GM23248 (cell line): Measurements from ENCODE around the gene LAMTOR2. TPM values are rescaled to one million over a fixed set of nuclear protein-coding genes. Genes with fewer than 3 reads are reported as not detected.

Source experiments
- DNase-seq: peaks from one replicate; pipeline ENCODE4 v3.0.0-alpha.2; 2015
- H2AFZ ChIP-seq: fragments of 200-600 bp; sonication (generic); 2 replicates; pipeline ENCODE4 v1.6.1; 2016; ENCODE audit warnings: antibody characterized with exemption
- H3F3A ChIP-seq: fragments of 200-600 bp; sonication (generic); 2 replicates; pipeline ENCODE4 v1.6.1; 2016; ENCODE audit warnings: mild to moderate bottlenecking, antibody characterized with exemption, mixed run types; ENCODE audit not compliant: insufficient read depth
- H3K27ac ChIP-seq: fragments of 200-600 bp; sonication (generic); 2 replicates; pipeline ENCODE4 v1.5.1; 2016; ENCODE audit warnings: mild to moderate bottlenecking
- H3K27me3 ChIP-seq: fragments of 200-600 bp; sonication (generic); replicated peaks from 2 replicates; pipeline ENCODE4 v1.6.1; 2016; ENCODE audit warnings: mild to moderate bottlenecking; ENCODE audit not compliant: insufficient read depth
- H3K36me3 ChIP-seq: fragments of 200-600 bp; sonication (generic); 2 replicates; pipeline ENCODE4 v1.6.1; 2016; ENCODE audit warnings: low read depth, mild to moderate bottlenecking
- H3K4me1 ChIP-seq: fragments of 200-600 bp; sonication (generic); 2 replicates; pipeline ENCODE4 v1.6.1; 2016; ENCODE audit warnings: mild to moderate bottlenecking; ENCODE audit not compliant: insufficient read depth
- H3K4me2 ChIP-seq: fragments of 200-600 bp; sonication (generic); one replicate; pipeline ENCODE4 v1.6.1; 2016; ENCODE audit warnings: mild to moderate bottlenecking; ENCODE audit not compliant: unreplicated experiment
- H3K4me3 ChIP-seq: fragments of 200-600 bp; sonication (generic); 2 replicates; pipeline ENCODE4 v1.5.1; 2016; ENCODE audit warnings: mild to moderate bottlenecking
- H3K79me2 ChIP-seq: fragments of 200-600 bp; sonication (generic); 2 replicates; pipeline ENCODE4 v1.6.1; 2016; ENCODE audit warnings: mild to moderate bottlenecking; ENCODE audit not compliant: insufficient read depth
- H3K9ac ChIP-seq: fragments of 200-600 bp; sonication (generic); 2 replicates; pipeline ENCODE4 v1.6.1; 2016; ENCODE audit warnings: mild to moderate bottlenecking
- H3K9me2 ChIP-seq: fragments of 200-600 bp; sonication (generic); 2 replicates; pipeline ENCODE4 v1.6.1; 2016; ENCODE audit warnings: mixed run types, mild to moderate bottlenecking, moderate library complexity; ENCODE audit not compliant: insufficient read depth
- H3K9me3 ChIP-seq: fragments of 200-600 bp; sonication (generic); one replicate; pipeline ENCODE4 v1.6.1; 2017; ENCODE audit warnings: low read depth
- H4K20me1 ChIP-seq: fragments of 200-600 bp; sonication (generic); 2 replicates; pipeline ENCODE4 v1.6.0; 2016; ENCODE audit not compliant: insufficient read depth
- EZH2 ChIP-seq: fragments of 200-600 bp; sonication (generic); IDR thresholded peaks from 2 replicates; pipeline ENCODE4 v1.6.1; 2018; ENCODE audit warnings: antibody characterized with exemption, mild to moderate bottlenecking; ENCODE audit not compliant: insufficient read depth, poor library complexity, severe bottlenecking
- EZH2phosphoT487 ChIP-seq: fragments of 200-600 bp; sonication (generic); IDR thresholded peaks from 2 replicates; pipeline ENCODE4 v1.6.1; 2018; ENCODE audit warnings: antibody characterized with exemption, moderate library complexity, mild to moderate bottlenecking, low read depth; ENCODE audit not compliant: insufficient read depth
- WGBS, 2 experiments: methylation state at CpG; one replicate each; pipeline ENCODE4 v1.1.6; 2015 to 2017; ENCODE audit warnings: low lambda C conversion rate in 2 of 2, low coverage in 1 of 2; ENCODE audit errors: missing lambda C conversion rate in 2 of 2; 5-methylcytosine and 5-hydroxymethylcytosine counted together
- in situ Hi-C: fragments of 300-500 bp; cut with MboI; formaldehyde crosslinking; loops from 2 replicates; pipeline ENCODE4 v1.15.0; 2020
- polyA plus RNA-seq: library from polyadenylated mRNA; unstranded; fragments of >200 nt; fragmentation: Nextera tagmentation; extraction: Ambion mirVana; gene quantifications from 2 replicates; pipeline ENCODE4 v1.2.1, GENCODE V29; 2016
- total RNA-seq: library from RNA; depleted of rRNA; stranded (reverse); fragments of >200 nt; shearing (Covaris generic); gene quantifications from 2 replicates; pipeline ENCODE4 v1.2.3, GENCODE V29; 2014

LAMTOR2 gene
- total and polyA plus RNA-seq, 2 experiments from 2014 or later, result 41.3 to 143 TPM

DNA sequence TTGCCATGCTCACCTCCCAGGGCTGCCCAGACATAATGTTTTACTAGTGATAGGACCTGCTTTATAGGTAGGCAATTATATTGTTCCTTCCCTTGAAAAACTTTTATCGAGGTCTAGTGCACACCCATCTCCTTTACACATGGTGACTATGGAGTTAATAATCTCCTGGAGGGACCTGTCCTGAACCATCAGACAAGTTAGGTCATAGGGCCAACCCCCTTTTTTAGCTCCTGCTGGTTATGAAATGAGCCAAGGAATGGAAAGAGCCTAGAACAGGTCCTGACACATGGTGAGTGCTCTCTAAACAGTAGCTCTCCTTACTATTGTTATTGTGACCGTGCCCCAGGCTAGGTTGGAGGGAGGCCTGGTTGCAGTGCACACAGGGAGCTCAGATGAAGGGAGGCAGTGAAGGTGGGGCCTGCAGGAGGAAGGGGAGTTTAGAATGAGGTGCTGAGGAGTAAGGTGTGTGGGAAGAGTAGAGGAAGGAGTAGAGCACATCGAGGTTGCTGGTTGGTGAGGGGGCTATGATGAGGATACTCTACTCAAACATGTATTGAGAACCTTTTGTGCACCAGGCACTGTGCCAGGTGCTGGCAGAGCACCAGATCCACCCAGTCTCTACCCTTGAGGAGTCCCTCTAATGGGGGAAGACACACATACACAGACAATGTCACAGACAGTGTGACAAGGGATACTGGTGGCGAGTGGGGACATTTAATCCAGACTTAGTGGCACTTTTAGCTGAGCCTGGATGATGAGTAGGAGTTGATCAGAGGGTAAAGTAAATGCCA is 45.8 kb downstream of the LAMTOR2 start:
- Histone ChIP-seq H3K27me3 (no peaks in the 10 kb centered on the region), H3K79me2 (peaks cover 20% of the 10 kb centered on the region), H3K4me3 (no peak overlapping the region), H2AFZ (no peak overlapping the region), H3K27ac (no peak overlapping the region), H3F3A (peaks cover 10% of the 10 kb centered on the region), H4K20me1 (no peaks in the 10 kb centered on the region), H3K9me3 (no peaks in the 10 kb centered on the region), H3K9me2 (no peaks in the 10 kb centered on the region), H3K9ac (no peak overlapping the region), H3K4me2 (no peak overlapping the region), H3K36me3 (no peaks in the 10 kb centered on the region), H3K4me1 (peaks cover 49% of the 10 kb centered on the region)
- WGBS, 2 experiments, result 83% methylated on average over 4 of the region's 4 CpGs
- no peak for TF ChIP-seq EZH2phosphoT487
- TF ChIP-seq EZH2, result no peak
- no peak for DNase-seq
- in situ Hi-C loops, result no loop called here

DNA sequence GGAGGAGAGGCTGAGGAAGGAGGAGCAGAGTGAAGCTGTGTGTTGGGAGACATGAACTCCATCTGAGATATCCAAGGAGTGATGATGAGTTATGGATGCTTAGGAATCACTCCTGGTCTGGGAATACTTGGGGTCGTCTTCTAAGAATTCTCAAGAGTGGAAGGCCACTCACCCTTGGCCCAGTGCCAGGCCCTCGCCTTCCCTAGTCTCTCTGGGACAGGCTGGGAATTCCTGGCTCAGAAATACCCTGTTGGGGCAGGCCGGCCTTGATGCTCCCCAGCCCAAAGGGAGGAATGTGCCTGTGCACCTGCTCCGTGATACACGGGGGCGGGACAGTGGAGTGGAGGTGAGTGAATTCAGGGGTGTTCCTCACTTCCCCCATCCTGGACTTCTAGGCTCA is 47.3 kb downstream of the LAMTOR2 start:
- in situ Hi-C loops, result no loop called here
- Histone ChIP-seq H3K4me1 (peaks cover 49% of the 10 kb centered on the region), H3K27ac (peak overlapping the region; percentile 99; the same call in 1 of the 2 replicates), H3K9me3 (no peaks in the 10 kb centered on the region), H3K79me2 (peaks cover 19% of the 10 kb centered on the region), H3K4me2 (no peak overlapping the region), H3K36me3 (no peaks in the 10 kb centered on the region), H3K4me3 (no peak overlapping the region), H3K9me2 (no peaks in the 10 kb centered on the region), H3K9ac (peak overlapping the region; percentile 97), H2AFZ (no peak overlapping the region), H4K20me1 (no peaks in the 10 kb centered on the region), H3F3A (peaks cover 9% of the 10 kb centered on the region), H3K27me3 (no peaks in the 10 kb centered on the region)
- TF ChIP-seq EZH2phosphoT487, result no peak
- no peak for TF ChIP-seq EZH2
- 64 to 70% methylated on average over 6 of the region's 6 CpGs for WGBS, 2 experiments
- no peak for DNase-seq

DNA sequence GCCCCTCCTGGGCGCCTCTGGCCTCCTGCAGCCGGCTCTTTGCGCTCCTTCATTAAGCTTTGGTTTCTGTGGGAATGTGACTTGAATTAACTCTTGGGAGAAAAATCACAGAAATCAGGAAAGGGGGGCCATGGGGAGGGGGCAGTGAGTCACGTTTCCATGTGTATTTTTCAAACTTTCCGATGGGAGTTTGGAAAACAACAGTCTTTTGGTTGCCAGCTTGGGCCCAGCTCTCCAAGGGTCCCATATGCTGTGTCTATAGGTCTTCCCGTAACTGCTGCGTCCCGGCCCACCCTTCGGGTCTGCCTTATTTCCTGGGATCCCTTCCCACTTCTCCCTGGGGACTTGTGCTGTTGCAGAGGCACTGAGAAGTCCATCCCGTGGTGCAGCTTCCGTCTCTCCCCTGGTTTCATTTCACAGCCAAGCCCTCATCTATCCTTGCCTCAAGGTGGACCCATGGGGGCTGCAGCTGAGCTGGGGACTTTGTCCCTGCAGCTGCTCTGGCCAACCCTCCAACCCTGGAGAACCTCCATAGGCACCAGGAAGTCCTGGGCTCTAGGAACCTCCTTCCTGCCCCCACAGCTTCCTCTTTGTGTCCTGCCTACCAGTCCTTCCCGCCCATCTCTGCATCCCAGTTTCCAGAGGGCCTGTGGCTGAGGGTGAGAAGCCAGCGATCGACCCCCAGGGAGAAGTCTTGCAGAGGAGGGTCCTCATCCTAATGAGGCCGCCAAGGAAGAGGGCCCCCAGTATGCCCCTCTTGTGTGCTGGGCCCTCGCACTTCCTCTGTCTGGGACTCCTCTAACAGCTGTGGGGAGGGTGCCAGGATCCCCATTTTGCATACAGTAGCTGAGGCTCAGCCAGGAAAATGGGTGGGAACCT is 48.3 kb downstream of the LAMTOR2 start:
- no peaks in the 10 kb centered on the region for H3K36me3 ChIP-seq
- H3K4me1 ChIP-seq, result peaks cover 49% of the 10 kb centered on the region
- H3K27me3 ChIP-seq, result no peaks in the 10 kb centered on the region
- peak overlapping the region; percentile 77 for H3K4me2 ChIP-seq
- H2AFZ ChIP-seq, result peak overlapping the region; percentile 56
- H3K4me3 ChIP-seq, result peak overlapping the region; percentile 45
- no peaks in the 10 kb centered on the region for H4K20me1 ChIP-seq
- DNase-seq, result peak; percentile 81
- H3K9me2 ChIP-seq, result no peaks in the 10 kb centered on the region
- peaks cover 15% of the 10 kb centered on the region for H3K79me2 ChIP-seq
- 8 to 10% methylated on average over 16 of the region's 16 CpGs for WGBS, 2 experiments
- TF ChIP-seq EZH2phosphoT487, result no peak
- no peak for TF ChIP-seq EZH2
- peak overlapping the region; percentile 97 for H3K9ac ChIP-seq
- H3K9me3 ChIP-seq, result no peaks in the 10 kb centered on the region
- peak overlapping the region; percentile 99 for H3K27ac ChIP-seq
- H3F3A ChIP-seq, result peaks cover 9% of the 10 kb centered on the region
- in situ Hi-C loops, result no loop called here

DNA sequence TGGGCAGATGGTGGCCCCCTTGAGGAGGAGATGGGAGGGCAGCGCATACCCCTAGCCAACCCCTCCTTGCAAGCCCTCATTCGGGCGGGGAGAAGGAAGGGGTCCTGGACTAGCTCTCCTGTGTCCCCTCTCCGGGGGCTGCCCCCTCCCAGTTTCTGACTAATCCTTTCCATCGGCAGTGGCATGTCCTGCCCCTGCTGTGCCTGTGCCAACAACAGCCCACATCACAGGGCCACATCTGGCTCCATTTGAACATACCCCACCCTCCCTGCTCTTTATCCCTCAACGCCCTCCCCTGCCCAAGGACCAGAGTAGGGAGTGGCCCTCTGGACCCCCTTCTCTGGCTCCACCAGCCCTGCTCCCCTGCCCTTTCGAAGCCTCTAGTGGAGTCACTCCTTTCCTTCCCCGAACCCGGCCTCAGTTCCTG is 49.0 kb downstream of the LAMTOR2 start:
- H3K36me3 ChIP-seq, result no peaks in the 10 kb centered on the region
- H3K27me3 ChIP-seq, result no peaks in the 10 kb centered on the region
- peak overlapping the region; percentile 97 for H3K9ac ChIP-seq
- H3K9me3 ChIP-seq, result no peaks in the 10 kb centered on the region
- H3F3A ChIP-seq, result peaks cover 9% of the 10 kb centered on the region
- H3K79me2 ChIP-seq, result peaks cover 15% of the 10 kb centered on the region
- 1 to 6% methylated on average over 8 to 9 of the region's 9 CpGs for WGBS, 2 experiments
- H3K4me1 ChIP-seq, result peaks cover 49% of the 10 kb centered on the region
- no peaks in the 10 kb centered on the region for H3K9me2 ChIP-seq
- in situ Hi-C loops, result no loop called here
- DNase-seq, result peak; percentile 89
- no peaks in the 10 kb centered on the region for H4K20me1 ChIP-seq
- H3K27ac ChIP-seq, result peak overlapping the region; percentile 99
- peak overlapping the region; percentile 77 for H3K4me2 ChIP-seq
- peak overlapping the region; percentile 56 for H2AFZ ChIP-seq
- TF ChIP-seq EZH2phosphoT487 (no peak), EZH2 (no peak)
- H3K4me3 ChIP-seq, result peak overlapping the region; percentile 63
